Stimulated activated CD4-positive, alpha-beta T cell treated with anti-CD3 and anti-CD28 coated beads, Interleukin-4, amount 100 ng/mL, for 1 hour (primary cell): ENCODE measurements around the gene GPR85.
"Not testable (repeated sequence)": the region's sequence is repeated elsewhere in the genome, so short reads cannot be mapped to it uniquely, and the experiment has no call there.

ENCODE experiments used
- DNase-seq: peaks from one replicate; pipeline ENCODE4 v3.0.0-alpha.2; 2020

GPR85 gene, protein sequence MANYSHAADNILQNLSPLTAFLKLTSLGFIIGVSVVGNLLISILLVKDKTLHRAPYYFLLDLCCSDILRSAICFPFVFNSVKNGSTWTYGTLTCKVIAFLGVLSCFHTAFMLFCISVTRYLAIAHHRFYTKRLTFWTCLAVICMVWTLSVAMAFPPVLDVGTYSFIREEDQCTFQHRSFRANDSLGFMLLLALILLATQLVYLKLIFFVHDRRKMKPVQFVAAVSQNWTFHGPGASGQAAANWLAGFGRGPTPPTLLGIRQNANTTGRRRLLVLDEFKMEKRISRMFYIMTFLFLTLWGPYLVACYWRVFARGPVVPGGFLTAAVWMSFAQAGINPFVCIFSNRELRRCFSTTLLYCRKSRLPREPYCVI

DNA sequence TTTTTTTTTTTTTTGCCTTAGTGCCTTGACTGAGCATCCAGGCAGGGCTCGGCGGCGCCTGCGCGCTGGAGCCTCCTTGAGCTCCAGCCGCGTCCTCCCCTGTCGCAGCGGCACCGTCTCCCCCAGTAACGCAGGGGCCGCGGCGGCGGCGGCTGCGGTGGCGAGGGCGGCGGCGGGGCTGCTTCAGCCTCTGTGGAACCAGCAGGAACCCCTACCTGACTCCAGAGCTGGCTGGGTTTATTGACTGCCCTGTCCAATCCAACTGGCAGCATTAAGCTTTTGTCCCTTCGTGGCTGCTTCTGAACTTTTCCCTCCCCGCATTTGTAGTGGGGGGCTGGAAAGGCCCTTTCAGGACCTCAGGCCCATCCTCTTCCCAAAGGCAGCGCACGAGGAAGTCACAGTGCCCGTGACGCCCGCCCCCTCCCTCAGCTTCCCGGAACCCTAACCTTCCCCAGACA, at the start of gene GPR85:
Gene GPR85, minus strand, starts transcription at position 397 of the 458 bp plus-strand sequence. CDS start 2,106 bp downstream, outside the sequence.
- peak; percentile 24 for DNase-seq

GRCh38 chr7:113134025-113134424, 47.4 kb upstream of the GPR85 start:
- DNase-seq: no peak

DNA sequence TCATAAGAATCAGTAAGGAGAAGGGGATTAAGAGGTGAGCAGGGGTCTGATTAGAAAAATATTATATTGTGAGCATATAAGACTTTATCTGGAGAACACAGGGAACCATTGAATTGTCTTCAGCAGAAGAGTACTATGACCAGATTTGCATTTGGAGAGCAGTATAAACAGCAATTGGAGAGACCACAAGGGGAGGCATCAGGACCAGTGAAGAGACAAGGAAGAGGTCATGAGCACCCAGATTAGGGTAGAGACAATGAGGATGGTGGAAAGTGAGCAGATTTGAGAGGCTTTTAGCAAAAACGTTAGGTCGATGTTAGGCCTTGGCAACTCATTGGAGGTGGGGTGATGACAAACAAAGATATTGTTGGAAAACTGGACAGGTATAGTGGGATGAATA, 44.7 kb upstream of the GPR85 start:
- DNase-seq: no peak

GRCh38 chr7:113128031-113128430, 41.4 kb upstream of the GPR85 start:
- no peak for DNase-seq

- no peak for DNase-seq
Measured at GRCh38 chr7:113125728-113126127, 39.1 kb upstream of the GPR85 start.

DNA sequence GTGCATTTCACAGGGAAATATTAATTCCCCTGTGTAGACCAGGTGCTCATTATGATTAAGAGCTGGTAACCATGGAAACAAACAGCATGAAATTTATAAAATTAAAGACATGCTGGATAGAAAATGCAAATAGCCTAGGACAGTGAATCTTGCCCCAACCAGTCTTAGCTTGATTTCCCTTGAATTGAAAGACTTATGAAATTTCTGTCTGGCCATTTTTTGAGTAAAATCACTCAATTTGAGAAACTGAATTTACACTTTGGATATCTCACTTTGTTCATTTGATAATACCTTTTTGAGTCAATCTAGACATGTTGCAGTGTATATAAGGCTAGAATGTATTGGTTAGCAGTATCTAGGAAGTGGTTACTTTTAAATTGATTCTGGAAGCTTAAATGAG, 36.1 kb upstream of the GPR85 start:
- no peak for DNase-seq

DNA sequence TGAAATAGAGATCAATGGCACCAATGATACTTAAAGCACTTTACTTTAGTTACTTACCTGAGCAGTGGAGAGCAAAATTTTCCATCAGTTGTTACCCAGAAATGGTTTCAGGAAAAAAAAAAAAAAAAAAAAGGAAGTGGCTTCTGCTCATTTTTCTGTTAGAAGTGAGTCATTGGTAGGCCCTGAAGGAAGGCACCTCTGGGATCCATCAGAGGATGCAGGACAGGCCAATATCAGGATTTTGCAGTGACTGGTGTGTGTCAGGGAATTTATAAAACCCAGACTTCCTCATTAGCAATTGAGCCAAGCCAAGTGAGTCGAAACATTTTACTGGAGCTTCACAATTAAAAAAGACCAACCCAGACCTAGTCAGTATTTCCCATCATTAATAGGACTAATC, 34.0 kb upstream of the GPR85 start:
- no peak for DNase-seq

- no peak for DNase-seq
Measured at GRCh38 chr7:113119429-113119828, 32.8 kb upstream of the GPR85 start.

DNA sequence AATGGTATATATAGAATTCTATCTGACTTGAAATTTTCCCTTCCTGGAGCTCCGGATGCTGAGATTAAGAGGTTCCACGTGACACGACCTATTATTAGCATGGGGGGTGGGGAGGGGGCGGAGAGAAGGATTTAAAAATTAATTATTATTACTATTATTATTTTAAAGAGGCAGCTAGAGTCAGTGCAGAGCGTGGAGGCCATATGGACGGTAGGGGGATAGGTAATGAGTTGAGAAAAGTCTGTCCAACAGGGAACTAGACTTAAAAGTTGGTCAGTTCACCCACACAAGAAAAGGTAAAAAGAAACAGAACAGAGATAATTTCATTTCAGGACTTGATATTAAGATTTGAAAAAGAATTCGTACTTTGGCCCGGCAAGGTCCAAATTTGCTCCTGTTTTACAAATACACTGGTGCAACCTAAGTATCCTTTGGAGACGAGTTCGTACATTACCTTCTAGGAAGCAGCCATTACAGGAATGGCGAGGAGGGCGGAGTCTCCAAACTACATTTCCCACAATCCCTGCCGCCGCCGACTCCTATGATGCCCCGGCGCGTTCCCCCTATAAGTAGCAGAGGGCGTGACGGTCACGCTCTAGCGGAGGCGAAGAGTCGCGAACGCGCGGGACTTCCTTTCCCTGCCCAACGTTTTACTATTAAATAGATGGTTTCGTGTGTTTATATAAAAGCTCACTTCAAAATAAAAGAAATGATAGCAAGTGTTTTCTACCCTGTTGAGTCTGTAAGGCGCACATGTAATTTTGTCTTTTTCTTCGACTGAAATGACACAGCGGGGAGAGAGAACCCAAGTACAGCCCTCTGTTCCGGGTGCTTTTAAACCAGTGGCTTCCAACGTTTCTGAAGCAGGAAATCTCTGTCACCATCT, 31.7 kb upstream of the GPR85 start, which contains the start of gene SMIM30:
Gene SMIM30, minus strand, starts transcription at position 481 of the 886 bp plus-strand sequence. CDS start 976 bp downstream, outside the sequence.
- peak; percentile 86 for DNase-seq

- DNase-seq: not testable (repeated sequence)
Measured at GRCh38 chr7:113117374-113117774, 30.7 kb upstream of the GPR85 start.

- no peak for DNase-seq
Measured at GRCh38 chr7:113113912-113114311, 27.3 kb upstream of the GPR85 start.

- DNase-seq: no peak
Measured at GRCh38 chr7:113109718-113110117, 23.1 kb upstream of the GPR85 start.

- DNase-seq: no peak
Measured at GRCh38 chr7:113100121-113100603, 13.5 kb upstream of the GPR85 start.

- DNase-seq: no peak
Measured at GRCh38 chr7:113099284-113099919, 12.8 kb upstream of the GPR85 start.

DNA sequence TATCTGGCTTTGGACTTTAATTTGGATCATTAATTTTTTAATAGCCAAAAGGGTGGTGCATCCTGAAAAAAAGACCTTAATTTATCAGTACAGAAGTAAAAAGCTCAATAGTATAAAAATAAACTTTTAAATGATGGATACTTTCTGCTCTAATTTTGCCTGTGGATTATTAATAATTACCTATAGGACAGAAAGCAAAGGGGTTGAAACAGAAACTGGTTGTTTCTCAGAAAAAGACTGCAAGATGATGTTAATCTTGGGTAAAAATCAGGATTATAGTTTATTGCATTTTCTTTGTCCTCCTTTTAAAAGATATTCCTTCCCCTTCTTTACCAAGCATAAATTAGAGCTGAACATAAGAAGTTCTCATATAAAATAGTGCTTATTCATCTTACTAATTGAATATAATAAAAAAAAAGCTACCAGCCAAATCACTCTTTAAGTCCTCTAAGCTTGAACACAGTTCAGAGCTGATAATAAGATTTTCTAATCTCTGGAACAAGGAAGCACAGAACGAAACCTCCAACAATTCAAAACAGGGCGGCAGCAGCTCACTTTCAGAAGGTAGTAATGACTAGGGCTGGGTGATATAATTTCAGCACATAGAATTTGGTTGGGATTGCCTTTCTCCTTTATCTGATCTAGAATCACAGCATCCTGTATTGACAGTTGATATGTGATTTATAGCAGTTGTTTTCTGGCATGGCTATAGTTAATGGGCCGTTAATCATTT, 8.1 kb upstream of the GPR85 start:
- no peak for DNase-seq

- DNase-seq: no peak
Measured at GRCh38 chr7:113093561-113093960, 6.9 kb upstream of the GPR85 start.

DNA sequence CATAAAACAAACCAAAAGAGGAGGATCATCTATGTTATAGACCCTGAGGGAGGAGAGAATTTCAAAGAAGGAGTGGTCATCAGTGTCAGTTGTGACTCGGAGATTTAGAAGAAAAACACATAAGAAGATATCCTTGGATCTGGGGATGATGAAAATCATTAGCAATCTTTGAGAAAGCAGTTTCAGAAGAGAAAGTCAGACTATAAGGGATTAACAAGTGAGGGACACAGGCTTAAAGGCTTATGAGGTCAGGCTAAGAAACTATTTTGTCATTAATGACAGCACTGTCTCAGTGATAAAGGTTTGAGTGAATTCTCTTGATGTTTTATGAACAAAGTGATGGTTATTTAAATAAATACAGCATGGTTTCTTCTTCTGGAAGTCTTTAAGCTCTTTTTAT, 6.1 kb upstream of the GPR85 start:
- no peak for DNase-seq

DNA sequence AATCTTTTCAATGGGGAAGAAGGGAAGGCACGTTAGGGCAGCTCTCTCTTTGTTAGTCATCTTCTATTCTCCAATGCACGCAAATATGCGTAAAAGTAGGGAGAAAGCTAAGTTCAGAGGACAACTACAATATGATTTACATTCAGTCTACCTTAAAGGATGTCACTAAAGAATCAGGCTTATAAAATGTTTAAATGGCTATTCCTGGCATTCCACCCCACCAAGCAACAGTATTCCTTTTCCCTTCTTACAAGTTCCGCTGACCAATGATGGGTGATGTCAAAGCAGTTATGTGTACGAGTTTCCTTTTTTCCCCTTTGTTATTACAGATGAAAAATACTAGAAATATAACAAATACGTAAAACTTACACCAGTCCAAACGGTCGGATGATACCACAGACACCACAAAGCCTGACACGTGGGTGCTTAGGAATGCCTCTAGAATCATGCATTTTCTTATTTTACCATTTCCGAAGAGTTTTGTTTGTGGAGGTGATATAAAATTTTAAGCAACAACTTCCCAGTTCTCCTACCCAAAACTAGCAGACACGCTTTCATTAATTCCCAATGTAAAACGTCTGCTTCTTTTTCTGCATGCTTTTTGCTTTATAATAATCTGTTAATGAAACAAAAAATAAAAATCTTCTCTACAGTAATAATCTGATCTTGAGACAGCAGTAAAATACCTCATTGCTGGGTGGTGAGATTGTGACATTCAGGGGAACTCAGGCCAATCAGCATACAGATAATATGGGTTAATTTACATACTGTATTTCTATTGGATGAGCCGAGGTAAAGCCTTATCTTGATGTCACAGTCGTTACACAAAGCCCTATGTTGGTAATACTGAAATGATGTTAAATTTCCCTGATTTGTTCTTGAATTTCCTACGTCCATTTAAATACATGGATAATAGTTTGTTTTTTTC, 708 bp upstream of the GPR85 start:
- DNase-seq: no peak

GRCh38 chr7:113085781-113086390, 741 bp downstream of the GPR85 start:
- DNase-seq: no peak

DNA sequence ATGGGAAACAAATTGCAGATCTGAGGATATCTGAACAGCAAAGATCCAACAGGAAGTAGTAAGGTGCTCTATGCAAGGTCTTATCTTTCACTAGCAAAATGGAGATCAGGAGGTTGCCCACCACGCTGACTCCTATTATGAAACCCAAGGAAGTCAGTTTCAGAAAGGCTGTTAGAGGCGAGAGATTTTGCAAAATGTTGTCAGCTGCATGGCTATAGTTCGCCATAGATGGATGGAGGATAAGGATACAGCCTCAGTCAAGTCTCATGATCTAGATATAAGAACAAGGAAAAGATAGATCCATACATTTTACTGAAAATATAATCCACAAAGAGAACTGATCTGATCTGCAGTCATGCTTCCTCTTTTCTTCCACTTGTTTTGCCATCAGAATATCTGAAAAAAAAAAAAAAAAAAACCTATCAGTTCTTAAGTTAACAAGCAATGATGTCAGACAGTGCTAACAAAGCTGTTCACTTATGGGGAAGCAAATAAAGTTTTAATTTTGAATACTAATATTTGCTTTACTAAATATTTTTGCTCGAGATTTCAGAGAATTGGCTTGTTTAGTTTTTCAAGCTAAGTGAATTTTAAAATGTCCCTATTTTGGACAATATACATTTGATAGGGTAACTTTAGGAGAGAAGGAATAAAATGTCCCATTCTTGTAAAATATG, 2.0 kb downstream of the GPR85 start:
- no peak for DNase-seq
